Measurements from ENCODE around the gene TANGO6.

DNA sequence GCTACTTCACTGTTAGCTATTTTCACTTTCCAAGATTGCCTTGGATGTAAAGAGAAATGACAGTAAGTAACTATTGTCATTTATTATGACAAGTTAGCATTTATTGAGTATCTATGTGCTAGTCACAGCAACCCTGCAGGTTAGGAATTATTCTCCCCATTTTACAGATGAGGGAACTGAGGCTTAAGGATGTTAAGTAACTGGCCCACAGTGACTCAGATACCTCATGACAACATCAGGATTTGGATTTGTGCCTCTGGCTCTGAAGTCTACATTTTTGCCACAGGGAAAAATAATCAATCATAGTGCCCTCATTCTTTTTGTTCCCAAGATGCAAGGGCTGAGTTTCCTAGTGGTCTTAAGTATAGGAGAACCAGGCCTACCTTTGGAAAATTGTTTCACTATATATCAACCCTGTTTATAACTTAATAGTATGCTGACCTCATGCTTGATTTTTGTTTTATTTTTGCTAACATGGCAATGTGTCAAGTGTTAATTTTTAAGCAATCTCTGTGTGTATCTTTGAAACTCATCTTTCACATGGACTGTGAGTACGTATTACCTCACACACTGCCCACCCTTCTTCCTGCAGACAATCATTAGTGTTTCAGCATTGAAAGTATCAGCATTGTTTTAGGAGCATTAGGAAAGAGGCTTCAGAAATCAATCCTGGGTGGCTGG lies 105.0 kb downstream of the TANGO6 start:
- TF ChIP-seq, protein P1, sequence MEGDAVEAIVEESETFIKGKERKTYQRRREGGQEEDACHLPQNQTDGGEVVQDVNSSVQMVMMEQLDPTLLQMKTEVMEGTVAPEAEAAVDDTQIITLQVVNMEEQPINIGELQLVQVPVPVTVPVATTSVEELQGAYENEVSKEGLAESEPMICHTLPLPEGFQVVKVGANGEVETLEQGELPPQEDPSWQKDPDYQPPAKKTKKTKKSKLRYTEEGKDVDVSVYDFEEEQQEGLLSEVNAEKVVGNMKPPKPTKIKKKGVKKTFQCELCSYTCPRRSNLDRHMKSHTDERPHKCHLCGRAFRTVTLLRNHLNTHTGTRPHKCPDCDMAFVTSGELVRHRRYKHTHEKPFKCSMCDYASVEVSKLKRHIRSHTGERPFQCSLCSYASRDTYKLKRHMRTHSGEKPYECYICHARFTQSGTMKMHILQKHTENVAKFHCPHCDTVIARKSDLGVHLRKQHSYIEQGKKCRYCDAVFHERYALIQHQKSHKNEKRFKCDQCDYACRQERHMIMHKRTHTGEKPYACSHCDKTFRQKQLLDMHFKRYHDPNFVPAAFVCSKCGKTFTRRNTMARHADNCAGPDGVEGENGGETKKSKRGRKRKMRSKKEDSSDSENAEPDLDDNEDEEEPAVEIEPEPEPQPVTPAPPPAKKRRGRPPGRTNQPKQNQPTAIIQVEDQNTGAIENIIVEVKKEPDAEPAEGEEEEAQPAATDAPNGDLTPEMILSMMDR (IDR thresholded peaks at IDR 0.05): no peak
- no peak for TF ChIP-seq POLR2A (IDR thresholded peaks at IDR 0.05)

All from body of pancreas (tissue), 4 donors.